Mesenteric fat pad (tissue), 1 donor: Measurements from ENCODE around the gene FSHR. TPM values are rescaled to one million over a fixed set of nuclear protein-coding genes. Genes with fewer than 3 reads are reported as not detected.

Experiments used
- DNase-seq: peaks from one replicate; pipeline ENCODE4 v3.0.0-alpha.2; 2020; ENCODE audit warnings: low spot score
- total RNA-seq: library from RNA; stranded (reverse); fragmentation: NEBNext Ultra II Directional; extraction: Animal tissue kit (Norgen Biotek cat#: 25700); gene quantifications from one replicate; pipeline ENCODE4 v1.2.1, GENCODE V29; 2021
- donor health status: DM: yes; HTN: yes; CAD: no.

Gene FSHR
- total RNA-seq, 1 donor from 2014 or later, result not detected

- no peak for DNase-seq
Observed at GRCh38 chr2:48968011-48968410, 186.3 kb downstream of the FSHR start.

- DNase-seq, result no peak
Observed at GRCh38 chr2:48965204-48965603, 189.1 kb downstream of the FSHR start.

- no peak for DNase-seq
Observed at GRCh38 chr2:48961009-48961408, 193.3 kb downstream of the FSHR start.

- DNase-seq, result no peak
Observed at GRCh38 chr2:48954935-48955334, 199.4 kb downstream of the FSHR start.

GRCh38 chr2:48954311-48954710 is 200.0 kb downstream of the FSHR start:
- no peak for DNase-seq

GRCh38 chr2:48952614-48953013 is 201.7 kb downstream of the FSHR start:
- no peak for DNase-seq

- DNase-seq, result no peak
Observed at GRCh38 chr2:48952143-48952542, 202.2 kb downstream of the FSHR start.

- no peak for DNase-seq
Observed at GRCh38 chr2:48948400-48949125, 205.8 kb downstream of the FSHR start.

GRCh38 chr2:48946449-48947048 is 207.8 kb downstream of the FSHR start:
- no peak for DNase-seq

- DNase-seq, result no peak
Observed at GRCh38 chr2:48944956-48945355, 209.4 kb downstream of the FSHR start.

GRCh38 chr2:48943436-48943835 is 210.9 kb downstream of the FSHR start:
- no peak for DNase-seq

- no peak for DNase-seq
Observed at GRCh38 chr2:48941908-48942307, 212.4 kb downstream of the FSHR start.

GRCh38 chr2:48941456-48941855 is 212.9 kb downstream of the FSHR start:
- no peak for DNase-seq

GRCh38 chr2:48940606-48941005 is 213.7 kb downstream of the FSHR start:
- DNase-seq, result no peak

- DNase-seq, result no peak
Observed at GRCh38 chr2:48939232-48939631, 215.1 kb downstream of the FSHR start.

GRCh38 chr2:48938231-48938630 is 216.1 kb downstream of the FSHR start:
- no peak for DNase-seq

- DNase-seq, result no peak
Observed at GRCh38 chr2:48934807-48935206, 219.5 kb downstream of the FSHR start.

GRCh38 chr2:48933828-48934497 is 220.4 kb downstream of the FSHR start:
- no peak for DNase-seq

- no peak for DNase-seq
Observed at GRCh38 chr2:48932667-48933066, 221.6 kb downstream of the FSHR start.

GRCh38 chr2:48929571-48930301 is 224.6 kb downstream of the FSHR start:
- DNase-seq, result no peak

GRCh38 chr2:48927355-48927754 is 227.0 kb downstream of the FSHR start:
- no peak for DNase-seq

GRCh38 chr2:48915884-48916283 is 238.4 kb downstream of the FSHR start:
- DNase-seq, result no peak
